DMS79 treated with DMSO at 0.1 percent for 48 hours (cell line): Measurements from ENCODE around the gene SLC22A25.
"Not testable (repeated sequence)": the region's sequence is repeated elsewhere in the genome, so short reads cannot be mapped to it uniquely, and the experiment has no call there.

Experiments
- DNase-seq: peaks from one replicate; lab custom pipeline; 2025; lab: John Stamatoyannopoulos, UW

The SLC22A25 gene

DNA sequence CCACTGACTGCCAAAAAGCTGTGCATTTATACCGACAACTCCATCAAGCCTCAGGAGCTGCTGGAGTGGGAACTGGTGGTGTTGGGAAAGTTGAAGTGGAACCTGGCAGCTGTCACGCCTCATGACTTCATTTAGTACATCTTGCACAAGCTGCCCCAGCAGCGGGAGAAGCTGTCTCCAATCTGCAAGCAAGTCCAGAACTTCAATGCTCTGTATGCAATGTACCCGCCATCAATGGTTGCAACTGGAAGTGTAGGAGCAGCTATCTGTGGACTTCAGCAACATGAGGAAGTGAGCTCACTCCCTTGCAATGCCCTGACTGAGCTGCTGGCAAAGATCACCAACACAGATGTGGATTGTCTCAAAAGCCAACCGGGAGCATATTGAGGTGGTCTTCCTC, at the start of gene SLC22A25:
TSS of gene SLC22A25 (minus strand) at position 67 of the 400 bp plus-strand sequence. CDS start 13,947 bp downstream, outside the sequence.
- no peak for DNase-seq

DNA sequence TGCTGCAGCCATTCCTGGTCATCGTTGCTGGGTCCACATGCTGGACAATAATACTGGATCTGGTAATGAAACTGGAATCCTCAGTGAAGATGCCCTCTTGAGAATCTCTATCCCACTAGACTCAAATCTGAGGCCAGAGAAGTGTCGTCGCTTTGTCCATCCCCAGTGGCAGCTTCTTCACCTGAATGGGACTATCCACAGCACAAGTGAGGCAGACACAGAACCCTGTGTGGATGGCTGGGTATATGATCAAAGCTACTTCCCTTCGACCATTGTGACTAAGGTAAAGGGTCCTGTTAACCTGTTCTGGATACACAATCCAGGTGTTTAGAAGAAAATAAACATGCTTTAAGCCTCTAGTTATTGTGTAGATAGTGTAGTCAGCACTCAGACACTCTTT, 46.9 kb upstream of the SLC22A25 start:
- DNase-seq, result no peak

DNA sequence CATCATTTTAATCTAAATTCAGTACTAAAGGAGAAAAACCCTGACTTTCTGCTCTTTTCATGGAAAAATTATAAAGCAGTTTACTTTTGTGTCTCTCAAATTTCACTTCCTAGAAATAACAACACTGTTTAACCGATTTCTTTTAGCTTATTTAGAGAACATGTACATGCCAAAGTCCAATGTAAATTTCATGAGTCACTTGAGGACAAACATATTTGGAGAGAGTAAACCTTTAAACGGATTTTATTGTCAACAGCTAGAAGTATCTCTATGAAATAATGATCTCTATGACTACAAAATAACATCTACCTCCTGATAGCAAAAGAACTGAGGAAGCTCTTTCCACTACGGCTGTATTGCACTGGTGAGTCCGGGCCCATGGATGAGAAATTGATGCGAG, 46.3 kb upstream of the SLC22A25 start:
- DNase-seq, result no peak

DNA sequence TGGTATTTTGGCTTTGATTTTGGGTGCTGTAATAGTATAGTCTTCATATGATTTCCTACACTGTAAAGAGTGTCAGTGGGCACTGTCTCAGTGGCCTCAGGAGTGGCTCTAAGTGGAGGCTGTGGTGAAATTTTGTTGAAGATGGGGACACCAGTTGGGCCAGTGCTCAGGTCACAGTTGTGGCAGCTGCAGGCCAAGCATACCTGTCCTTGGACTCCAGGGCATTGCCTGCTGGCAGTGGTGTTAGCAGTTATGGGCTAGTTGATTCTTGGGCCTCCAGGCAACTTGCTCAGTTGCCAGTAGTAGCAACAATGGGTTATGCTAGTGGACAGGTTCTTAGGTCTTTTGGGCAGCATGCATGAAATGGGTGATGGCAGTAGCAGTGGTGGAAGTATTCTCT, 39.2 kb upstream of the SLC22A25 start:
- no peak for DNase-seq

DNA sequence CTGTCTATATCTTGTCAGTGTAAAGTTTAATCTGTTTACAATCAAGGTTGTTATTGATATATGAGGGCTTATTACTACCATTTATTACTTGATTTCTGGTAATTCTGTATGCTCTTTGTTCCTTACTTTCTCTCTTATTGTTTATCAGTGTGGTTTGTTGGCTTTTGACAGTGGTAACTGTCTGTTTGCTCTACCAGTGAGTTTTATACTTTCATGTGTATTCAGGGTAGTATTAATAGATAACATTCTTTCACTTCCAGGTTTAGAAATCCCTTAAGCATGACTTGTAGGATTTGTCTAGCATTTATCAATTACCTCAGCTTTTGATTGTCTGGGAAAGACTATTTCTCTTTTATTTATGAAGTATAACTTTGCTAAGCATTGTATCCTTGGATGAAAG, 37.5 kb upstream of the SLC22A25 start:
- DNase-seq, result no peak

DNA sequence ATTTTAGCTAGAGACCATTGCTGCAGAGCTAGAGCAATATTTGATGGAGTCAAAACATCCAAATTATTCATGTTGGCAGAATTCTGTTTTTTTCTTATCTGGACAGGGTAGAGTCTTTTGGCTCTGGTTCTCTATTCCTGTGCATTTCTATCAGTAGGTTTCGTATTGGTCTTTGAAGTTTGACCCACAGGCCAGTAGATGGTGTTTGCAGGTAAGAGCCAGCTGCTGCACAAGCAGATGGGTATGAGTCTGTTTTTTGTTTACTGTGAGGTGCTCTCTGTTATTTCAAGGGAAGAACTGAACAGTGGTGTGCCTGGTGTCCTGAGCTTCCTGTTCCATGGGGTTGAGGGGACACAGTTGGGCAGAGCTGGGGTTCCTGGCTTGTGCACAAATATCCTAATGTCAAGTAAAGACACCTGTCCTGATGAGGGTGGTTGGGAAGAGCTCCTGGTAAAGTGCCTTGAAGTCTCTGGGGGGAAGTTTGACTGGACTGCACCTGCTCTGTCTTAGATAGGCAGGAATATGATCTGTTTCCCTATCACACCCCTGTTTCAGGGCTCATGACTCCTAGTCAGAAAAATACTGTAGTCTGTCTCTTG, 34.0 kb upstream of the SLC22A25 start:
- no peak for DNase-seq

DNA sequence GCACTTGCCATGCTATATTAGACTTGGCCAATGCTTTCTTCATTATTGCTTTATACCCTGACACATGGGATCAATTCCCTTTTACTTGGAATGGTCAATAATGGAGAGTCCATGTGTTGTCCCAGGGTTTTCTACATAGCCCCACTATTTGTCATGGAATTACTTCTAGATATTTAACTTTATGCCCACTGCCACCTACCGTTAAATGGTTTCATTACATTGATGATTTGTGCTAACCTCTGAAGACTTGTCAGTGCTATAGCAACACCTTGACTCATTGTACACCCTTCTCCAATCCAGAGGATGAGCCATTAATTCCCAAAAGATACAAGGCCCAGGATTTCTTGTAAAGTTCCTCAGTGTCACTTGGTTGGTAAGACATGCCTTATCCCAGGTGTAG, 31.4 kb upstream of the SLC22A25 start:
- no peak for DNase-seq

DNA sequence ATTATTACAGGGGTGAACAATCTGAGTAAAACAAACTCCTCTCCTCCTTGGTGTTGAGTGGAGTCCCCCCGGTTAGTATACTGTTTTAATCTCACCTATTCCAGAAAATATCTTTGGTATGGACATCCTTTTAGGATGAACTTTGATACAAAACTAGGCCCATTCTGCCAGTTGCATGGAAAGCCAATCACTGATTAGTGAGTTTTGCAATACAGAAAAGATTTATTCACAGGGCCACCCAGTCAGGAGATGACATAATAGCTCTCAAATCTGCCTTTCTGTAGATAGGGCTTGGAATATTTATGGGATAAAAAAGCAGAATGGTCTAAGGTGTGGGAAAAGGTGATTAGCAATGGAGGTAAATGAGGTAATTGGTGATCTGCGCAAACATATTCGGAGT, 30.3 kb upstream of the SLC22A25 start:
- DNase-seq, result no peak

DNA sequence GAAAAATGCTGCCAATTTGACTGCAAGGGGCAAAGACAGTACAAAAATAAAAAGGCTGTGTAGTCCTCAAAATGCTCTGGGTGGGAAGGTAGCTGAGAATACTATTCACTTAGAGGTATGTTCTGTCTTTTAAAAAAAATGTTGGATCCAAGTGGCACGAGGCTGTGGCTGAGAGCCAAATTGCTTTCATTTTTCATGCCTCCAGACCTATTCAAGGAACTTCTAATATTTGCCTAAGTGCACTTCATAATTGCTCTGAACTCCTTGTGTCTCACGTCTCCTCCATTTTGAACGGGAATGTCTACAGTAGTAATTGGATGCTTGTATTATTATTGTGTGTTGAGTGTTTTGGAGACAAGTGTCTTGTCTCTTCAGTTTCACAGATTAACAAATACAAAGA, 19.1 kb upstream of the SLC22A25 start:
- DNase-seq, result peak; percentile 17

DNA sequence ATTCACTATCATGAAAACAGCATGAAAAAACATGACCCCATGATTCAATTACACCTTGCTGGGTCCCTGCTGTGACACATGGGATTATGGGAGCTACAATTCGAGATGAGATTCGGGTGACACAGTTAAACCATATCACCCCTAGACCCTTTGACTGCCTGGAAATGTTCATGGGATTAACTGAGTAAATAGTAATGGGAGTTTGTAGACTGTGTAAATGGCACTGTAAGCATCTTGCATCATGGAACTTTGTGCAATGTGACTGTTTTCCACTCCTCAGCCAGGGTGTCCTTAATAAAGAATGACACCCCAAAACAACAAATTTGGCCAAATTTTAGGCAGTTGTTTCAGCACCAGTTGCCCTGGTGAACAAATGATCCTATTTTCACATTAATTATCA, 7.9 kb upstream of the SLC22A25 start:
- DNase-seq, result no peak

DNA sequence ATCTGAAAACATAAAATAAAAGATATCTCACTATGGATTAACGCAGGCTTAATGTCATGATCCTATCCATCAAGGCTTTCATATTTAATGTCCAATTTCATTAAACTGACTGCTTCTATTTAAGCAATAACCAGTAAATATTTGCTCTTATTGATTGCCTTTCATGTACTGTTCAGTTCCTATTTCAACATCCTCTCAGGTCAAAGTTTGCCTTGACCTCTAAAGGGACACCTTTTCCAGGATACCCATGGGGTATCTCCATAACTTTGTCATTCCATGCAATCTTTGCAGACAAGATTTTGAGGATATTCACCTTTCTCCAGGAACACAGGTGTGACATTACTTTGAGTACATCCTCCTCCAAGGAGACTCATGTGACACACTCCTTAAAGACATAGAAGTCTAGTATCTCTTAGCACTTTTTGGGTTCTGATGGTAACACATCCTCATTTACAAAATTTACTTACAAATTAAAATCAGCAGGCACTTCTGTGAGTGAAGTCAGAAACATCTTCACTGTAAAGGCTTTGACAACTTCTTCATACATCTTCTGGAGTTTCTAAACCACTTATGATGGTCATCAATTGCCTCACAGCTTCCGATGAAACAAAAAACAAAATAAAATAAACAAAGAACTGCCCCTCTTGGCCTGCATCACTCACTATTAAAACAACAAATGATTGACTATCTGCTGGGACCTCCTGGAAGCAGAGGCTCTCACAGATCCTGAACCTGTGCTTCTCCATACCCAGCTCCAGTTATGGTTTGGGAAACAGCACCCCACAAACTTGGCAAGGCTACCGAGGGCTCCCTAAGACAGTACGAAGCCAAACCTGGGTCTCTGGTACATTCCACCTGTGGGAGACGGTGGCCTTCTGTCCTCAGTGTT, 7.0 kb upstream of the SLC22A25 start:
- DNase-seq, result no peak

DNA sequence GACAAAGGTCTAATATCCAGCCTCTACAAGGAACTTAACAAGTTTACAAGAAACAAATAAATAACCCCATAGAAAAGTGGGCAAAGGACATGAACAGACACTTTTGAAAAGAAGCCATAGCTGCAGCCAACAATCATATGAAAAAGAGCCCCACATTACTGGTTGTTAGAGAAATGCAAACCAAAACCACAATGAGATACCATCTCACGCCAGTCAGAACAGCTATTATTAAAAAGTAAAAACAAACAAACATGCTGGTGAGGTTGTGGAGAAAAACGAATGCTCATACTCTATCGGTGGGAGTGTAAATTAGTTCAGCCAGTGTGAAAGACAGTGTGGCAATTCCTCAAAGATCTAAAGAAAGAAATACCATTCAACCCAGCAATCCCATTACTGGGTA, 5.6 kb upstream of the SLC22A25 start:
- DNase-seq, result no peak

DNA sequence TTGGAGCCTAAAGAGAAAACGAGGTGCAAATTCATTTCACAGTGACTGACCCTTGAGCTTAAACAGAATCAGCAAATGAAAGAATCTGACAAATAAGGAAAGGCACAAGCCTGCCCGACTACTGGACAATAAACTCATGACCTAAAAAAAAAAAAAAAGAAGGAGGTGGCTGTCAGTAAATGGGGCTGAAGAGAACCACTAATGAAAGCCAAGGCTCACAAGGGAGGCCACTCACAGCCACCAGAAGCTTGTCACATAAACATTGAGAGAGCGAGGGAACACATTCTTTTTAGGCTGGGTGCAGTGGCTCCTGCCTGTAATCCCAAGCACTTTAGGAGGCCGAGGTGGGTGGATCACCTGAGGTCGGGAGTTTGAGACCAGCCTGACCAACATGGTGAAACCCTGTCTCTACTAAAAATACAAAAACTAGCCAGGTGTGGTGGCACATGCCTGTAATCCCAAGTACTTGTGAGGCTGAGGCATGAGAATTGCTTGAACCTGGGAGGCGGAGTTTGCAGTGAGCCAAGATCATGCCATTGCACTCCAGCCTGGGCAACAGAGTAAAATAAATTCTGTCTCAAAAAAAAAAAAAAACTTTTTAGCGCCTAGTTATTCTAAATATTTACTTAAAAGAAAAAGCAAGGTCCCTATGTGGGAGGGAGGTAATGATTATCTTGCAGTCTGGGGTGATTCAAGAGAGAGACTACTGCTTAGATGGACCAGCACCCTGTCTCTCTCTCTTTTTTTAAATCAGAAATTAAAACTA, 4.0 kb upstream of the SLC22A25 start:
- not testable (repeated sequence) for DNase-seq

DNA sequence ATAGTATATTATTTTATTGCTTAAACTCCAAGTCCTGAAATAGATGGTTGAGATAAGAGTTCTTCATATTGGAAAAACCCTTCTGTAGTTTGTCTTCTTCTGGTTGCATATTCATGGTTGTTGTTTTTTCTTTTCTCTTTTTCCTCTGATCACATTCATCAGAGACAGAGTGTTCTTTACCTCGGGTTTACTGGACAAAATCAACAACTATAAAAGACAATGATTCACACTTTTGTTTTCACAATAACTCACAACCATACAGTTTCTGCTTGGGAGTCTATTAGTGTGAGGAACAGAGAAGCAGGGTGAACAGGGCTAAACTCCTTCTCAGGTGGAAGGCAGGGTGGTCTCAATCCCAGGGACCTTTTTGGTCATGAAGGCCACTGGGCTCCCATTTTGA, 2.6 kb upstream of the SLC22A25 start:
- no peak for DNase-seq

DNA sequence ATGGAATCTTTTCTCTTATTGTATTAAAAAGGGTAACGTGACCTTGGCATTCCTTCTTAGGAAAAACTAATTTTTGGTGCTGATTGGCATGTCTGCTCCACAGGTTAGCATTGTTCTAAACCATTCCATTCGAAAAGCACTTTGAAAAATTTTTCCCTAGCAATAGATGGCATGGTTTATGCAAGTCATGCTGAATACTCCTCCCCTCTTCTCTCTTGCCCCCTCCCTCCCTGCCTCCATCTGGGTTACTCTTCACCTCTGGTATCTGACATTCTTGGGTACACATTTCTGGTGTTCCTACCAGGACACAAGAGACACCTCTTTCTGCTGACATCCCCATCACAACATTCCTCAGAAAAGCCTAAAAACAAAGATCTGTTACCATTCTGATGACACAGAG, 1.5 kb upstream of the SLC22A25 start:
- DNase-seq, result no peak

DNA sequence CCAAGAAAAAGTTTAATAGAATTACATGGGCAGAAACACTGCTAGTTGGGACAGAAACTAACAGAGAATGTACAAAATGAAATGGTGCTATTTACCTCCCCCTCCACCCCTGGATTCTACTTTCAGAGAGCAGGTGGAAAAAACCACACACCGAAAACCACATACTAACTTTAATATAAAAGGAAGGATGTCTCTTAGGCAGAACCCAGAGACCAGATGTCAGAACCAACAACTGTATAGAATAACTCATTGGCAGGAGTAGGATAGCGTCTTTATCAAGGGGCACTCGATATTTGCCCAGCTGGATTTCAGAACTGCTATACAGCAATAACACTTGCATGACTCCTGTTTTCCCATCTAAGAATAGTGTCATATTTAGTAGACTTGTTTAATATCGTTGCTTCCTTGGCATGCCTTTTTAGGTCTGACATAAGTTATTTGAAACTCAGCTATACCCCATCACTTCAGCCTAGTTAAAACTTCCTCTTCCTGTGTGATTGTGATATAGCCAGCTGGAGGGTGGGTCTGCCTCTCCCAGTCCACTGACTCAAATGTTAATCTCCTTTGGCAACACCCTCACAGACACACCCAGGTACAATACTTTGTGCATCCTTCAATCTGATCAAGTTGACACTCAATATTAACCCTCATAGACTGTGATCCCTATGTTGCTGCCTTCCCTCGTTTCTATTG, 1.2 kb downstream of the SLC22A25 start:
- no peak for DNase-seq

DNA sequence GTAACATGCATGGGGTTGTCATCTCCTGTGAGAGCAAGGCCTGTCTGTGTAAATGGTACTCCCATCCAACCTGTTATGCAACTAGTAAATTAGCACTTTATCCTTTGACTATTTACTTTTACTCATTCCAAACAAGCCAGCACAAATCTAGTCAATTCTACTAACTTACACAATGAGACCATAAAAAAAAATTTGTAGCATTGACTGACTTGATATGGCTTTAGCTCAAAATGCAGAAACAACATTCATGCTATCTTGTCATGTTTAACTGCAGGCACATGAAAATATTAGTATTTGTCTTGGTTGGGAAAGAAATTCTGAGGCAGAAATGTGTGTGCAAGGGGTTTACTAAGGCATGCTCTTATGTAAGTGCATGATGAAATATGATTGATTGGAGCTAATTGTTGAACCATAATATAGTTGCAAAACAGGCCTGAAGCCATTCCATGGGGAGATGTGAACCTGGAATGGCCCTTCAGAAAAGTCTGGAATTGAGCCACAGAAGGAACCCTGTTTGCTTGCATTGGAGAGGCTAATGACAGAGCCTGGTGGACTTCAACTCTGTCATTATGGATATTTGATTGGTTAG, 2.5 kb downstream of the SLC22A25 start:
- DNase-seq, result no peak

DNA sequence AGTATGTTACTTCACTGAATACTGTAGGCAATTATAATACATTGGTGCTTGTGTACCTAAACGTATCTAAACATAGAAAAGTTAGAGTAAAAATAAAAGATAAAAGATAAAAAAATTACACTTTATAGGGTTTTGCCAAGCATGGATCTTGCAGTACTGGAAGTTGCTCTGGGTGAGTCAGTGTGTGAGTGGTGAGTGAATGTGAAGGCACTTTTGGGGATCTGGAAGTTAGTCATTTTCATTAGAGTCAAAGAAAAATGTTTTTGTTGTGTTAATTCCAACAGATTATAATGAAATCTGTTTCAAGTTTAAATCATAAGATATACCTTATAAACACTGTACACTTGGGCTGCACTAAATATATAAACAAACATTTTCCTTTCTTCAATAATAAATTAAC, 3.3 kb downstream of the SLC22A25 start:
- DNase-seq, result no peak

DNA sequence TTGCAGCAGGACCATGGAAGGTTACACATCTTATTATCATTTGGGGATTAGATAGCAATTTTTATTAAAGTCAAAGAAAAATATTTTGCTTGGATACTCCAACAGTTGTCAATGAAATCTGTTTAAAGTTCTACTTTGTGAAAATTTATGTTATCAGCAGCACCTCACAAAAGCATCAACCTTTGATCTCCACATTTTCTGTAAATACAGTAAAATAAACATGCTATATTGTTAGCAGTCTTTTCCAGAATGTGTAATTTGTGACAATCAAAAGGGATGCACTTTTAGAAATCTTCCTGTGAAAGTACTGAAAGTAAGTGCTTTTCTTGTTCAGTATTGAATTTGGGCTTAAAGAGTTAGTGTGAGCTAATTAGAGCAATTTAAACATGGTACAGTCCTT, 4.1 kb downstream of the SLC22A25 start:
- no peak for DNase-seq

DNA sequence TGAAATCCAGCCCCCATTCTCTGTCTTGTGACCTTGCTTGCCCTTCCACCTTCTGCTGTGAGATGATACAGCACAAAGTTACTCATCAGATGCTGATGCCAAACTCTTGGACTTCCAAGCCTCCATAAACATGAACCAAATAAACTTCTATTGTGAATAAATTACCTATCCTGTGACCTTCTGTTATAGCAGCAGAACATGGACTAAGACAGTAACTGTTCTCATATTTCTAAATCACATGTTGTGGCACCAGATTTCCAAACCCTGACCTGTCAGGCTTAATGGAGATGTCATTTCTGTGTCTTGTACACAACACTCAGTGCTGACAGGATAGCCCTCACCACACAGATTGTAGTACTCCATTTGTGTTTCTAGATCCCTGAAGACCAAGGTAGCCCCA, 6.0 kb downstream of the SLC22A25 start:
- no peak for DNase-seq

DNA sequence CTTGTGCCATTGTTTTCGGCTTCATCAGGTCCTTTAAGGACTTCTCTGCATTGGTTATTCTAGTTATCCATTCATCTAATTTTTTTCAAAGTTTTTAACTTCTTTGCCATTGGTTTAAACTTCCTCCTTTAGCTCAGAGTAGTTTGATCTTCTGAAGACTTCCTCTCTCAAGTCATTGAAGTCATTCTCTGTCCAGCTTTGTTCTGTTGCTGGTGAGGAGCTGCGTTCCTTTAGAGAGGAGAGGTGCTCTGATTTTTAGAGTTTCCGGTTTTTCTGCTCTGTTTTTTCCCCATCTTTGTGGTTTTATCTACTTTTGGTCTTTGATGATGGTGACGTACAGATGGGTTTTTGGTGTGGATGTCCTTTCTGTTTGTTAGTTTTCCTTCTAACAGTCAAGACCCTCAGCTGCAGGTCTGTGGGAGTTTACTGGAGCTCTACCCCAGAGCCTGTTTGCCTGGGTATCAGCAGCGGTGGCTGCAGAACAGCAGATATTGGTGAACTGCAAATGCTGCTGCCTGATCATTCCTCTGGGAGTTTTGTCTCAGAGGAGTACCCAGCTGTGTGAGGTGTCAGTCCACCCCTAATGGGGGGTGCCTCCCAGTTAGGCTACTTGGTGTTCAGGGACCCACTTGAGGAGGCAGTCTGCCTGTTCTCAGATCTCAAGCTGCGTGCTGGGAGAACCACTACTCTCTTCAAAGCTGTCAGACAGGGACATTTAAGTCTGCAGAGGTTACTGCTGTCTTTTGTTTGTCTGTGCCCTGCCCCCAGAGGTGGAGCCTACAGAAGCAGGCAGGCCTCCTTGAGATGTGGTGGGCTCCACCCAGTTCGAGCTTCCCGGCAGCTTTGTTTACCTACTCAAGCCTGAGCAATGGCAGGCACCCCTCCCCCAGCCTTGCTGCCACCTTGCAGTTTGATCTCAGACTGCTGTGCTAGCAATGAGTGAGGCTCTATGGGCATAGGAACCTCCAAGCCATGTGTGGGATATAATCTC, 7.6 kb downstream of the SLC22A25 start:
- not testable (repeated sequence) for DNase-seq
